ENCODE data around the gene C2CD2.

GRCh38 chr21:41836166-41837015 is 117.4 kb downstream of the C2CD2 start:
- TF ChIP-seq CTCF (IDR thresholded peaks at IDR 0.05; ENCODE audit: low read depth, low read length, poor library complexity, severe bottlenecking) (no peak), EZH2phosphoT487 (IDR thresholded peaks at IDR 0.05; ENCODE audit: borderline replicate concordance, low read length) (no peak)
